ENCODE results near the gene HCFC1.

The HCFC1 gene

GRCh38 chrX:153902385-153902784 lies 69.2 kb downstream of the HCFC1 start:
- DNase-seq (ENCODE audit: low spot score): no peak

GRCh38 chrX:153901753-153902140 lies 69.9 kb downstream of the HCFC1 start:
- DNase-seq (ENCODE audit: low spot score): no peak

GRCh38 chrX:153900831-153901752 lies 70.5 kb downstream of the HCFC1 start:
- peak; percentile 89 for DNase-seq (ENCODE audit: low spot score)

GRCh38 chrX:153897899-153898298 lies 73.7 kb downstream of the HCFC1 start:
- DNase-seq (ENCODE audit: low spot score): no peak
